ENCODE results near the gene PCNA. TPM values are rescaled to one million over a fixed set of nuclear protein-coding genes. Genes with fewer than 3 reads are reported as not detected.

The PCNA gene
- total RNA-seq (ENCODE audit: low replicate concordance), result 128 and 180 TPM in 2 replicates
- long read RNA-seq, transcript PCNA-201 (6 exons, 1,344 nt), result major isoform, 242 of 284 reads
- long read RNA-seq, transcript PCNA-202 (7 exons, 1,359 nt), result minor isoform, 30 of 284 reads
- long read RNA-seq, partial matches to known transcripts, result 3 of 284 reads
- long read RNA-seq, other reads (novel, unspliced or antisense), result 9 of 284 reads

DNA sequence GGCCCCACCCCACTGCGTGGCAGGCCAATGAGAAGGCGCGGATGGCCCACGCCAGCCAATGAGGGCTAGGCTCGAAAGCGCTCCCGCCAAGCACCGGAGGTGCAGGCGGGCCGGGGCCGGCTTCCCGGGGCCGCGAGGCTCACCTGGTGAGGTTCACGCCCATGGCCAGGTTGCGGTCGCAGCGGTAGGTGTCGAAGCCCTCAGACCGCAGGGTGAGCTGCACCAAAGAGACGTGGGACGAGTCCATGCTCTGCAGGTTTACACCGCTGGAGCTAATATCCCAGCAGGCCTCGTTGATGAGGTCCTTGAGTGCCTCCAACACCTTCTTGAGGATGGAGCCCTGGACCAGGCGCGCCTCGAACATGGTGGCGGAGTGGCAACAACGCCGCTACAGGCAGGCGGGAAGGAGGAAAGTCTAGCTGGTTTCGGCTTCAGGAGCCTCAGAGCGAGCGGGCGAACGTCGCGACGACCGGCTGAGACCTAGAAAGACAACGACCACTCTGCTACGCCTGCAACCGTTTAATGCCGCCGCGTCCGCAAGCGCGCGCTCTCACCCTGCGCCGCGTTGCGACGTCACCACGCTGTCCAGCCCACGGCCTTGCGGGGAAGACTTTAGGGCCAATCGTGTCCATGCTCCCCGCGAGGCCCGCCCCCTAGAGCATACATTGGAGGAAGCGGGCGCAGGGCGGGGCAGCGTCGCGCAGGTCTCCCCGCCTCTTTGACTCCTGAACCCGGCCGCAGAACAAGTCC lies at the start of gene PCNA:
PCNA (minus strand) TSS at position 524 of the 750 bp plus-strand sequence; CDS start at position 364, 160 bp downstream.
- Mint-ChIP-seq H3K9me3 (no peaks in the 10 kb centered on the region), H3K27me3 (no peaks in the 10 kb centered on the region), H3K36me3 (peaks cover 14% of the 10 kb centered on the region), H3K27ac (peak within 1 kb of the TSS; percentile 96), H3K4me1 (ENCODE audit: unreplicated experiment) (peaks cover 29% of the 10 kb centered on the region), H3K4me3 (peak within 1 kb of the TSS; percentile 96)
- TF ChIP-seq, protein P1, sequence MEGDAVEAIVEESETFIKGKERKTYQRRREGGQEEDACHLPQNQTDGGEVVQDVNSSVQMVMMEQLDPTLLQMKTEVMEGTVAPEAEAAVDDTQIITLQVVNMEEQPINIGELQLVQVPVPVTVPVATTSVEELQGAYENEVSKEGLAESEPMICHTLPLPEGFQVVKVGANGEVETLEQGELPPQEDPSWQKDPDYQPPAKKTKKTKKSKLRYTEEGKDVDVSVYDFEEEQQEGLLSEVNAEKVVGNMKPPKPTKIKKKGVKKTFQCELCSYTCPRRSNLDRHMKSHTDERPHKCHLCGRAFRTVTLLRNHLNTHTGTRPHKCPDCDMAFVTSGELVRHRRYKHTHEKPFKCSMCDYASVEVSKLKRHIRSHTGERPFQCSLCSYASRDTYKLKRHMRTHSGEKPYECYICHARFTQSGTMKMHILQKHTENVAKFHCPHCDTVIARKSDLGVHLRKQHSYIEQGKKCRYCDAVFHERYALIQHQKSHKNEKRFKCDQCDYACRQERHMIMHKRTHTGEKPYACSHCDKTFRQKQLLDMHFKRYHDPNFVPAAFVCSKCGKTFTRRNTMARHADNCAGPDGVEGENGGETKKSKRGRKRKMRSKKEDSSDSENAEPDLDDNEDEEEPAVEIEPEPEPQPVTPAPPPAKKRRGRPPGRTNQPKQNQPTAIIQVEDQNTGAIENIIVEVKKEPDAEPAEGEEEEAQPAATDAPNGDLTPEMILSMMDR (conservative IDR thresholded peaks at IDR 0.05), result no peak
- DNase-seq (ENCODE audit: extremely low spot score, unreplicated experiment), result peak; percentile 95

DNA sequence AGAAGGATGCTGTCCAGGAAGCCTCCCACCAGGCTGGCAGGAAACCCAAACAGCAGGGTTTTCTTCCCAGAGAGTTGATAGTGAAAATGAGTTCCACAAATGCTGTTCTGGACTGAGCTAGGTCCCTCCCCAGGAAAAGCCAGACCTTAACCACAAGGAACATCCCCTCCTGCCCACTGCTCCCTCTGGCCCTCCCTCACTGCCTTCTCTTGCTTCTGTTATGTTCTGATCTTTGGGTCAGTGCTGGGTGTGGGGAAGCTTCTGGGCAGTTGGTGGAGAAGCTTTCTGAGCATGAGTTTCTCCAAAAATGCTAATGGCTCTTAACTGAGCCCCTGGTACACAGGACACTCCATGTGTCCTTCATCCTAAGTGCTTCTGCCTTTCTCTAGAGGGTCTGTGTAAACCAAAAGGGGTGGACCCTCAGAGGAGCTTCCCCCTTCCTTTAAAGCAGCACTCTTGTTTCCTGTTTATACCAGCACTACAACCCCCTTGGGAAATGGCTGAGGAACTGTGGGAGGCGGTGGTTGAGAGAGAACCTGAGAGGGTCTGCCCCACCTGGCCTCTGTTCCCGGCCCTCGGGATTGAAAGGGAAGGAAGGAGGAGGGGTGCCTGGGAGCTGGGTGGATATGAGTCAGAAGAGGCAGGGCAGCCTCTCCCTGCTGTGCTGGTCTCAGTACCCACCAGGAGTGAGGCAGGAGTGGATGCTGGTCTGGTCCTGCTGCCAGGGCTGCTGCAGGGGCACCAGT lies 49.1 kb upstream of the PCNA start:
- TF ChIP-seq, protein P1 (conservative IDR thresholded peaks at IDR 0.05), result no peak
- Mint-ChIP-seq H3K36me3 (peaks cover 3% of the 10 kb centered on the region), H3K9me3 (no peaks in the 10 kb centered on the region), H3K4me1 (ENCODE audit: unreplicated experiment) (peaks cover 44% of the 10 kb centered on the region), H3K4me3 (no peak overlapping the region), H3K27ac (no peak overlapping the region), H3K27me3 (no peaks in the 10 kb centered on the region)
- no peak for DNase-seq (ENCODE audit: extremely low spot score, unreplicated experiment)

DNA sequence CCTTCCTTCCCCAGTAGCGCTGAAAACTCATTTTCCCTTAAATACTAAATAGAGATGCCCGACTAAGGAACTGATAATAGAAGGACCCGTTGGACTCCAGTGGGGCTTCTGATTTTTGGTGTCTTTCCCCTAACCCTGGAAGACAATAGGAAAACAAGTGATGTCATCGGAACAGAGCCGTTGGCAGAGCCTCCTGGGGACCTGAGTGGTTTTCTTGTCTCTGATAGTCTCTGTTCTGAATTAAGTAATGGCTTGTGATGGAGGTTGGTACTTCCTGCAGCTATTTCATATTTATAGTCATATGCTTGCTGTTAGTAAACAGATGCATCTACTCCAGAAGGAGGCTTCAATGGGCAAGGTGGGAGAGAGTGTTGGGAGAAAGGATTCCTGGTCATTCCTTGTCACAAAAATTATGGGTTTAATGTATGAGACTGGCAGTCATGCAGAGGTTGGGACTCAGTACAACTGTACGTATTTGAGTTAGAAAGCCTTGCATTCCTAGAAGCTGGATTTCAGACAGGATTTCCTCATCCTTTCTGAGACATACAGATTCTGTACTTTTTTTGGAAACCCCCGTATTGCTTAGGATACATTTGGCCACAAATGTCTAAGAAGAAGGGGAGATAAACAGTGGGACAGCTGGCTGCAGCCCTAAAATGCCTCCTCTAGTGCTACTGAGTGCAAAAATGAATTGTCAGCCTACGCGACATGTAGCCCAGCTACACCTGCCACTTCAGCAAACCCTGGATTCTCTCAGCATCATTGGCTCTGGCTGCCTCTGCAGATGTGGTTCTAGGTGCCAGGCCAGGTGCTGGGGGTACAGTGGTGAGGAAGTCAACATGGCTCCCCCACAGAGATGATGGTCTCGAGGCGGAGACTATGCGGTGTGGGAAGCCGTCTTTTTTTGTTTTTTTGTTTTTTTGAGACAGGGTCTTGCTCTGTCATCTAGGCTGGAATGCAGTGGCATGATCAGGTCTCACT lies 45.2 kb upstream of the PCNA start:
- peaks cover 3% of the 10 kb centered on the region for H3K36me3 Mint-ChIP-seq
- no peak overlapping the region for H3K27ac Mint-ChIP-seq
- H3K27me3 Mint-ChIP-seq, result no peaks in the 10 kb centered on the region
- no peaks in the 10 kb centered on the region for H3K9me3 Mint-ChIP-seq
- no peak overlapping the region for H3K4me3 Mint-ChIP-seq
- TF ChIP-seq, protein P1 (conservative IDR thresholded peaks at IDR 0.05), result peak; percentile 51
- H3K4me1 Mint-ChIP-seq (ENCODE audit: unreplicated experiment), result peaks cover 26% of the 10 kb centered on the region
- DNase-seq (ENCODE audit: extremely low spot score, unreplicated experiment), result no peak

DNA sequence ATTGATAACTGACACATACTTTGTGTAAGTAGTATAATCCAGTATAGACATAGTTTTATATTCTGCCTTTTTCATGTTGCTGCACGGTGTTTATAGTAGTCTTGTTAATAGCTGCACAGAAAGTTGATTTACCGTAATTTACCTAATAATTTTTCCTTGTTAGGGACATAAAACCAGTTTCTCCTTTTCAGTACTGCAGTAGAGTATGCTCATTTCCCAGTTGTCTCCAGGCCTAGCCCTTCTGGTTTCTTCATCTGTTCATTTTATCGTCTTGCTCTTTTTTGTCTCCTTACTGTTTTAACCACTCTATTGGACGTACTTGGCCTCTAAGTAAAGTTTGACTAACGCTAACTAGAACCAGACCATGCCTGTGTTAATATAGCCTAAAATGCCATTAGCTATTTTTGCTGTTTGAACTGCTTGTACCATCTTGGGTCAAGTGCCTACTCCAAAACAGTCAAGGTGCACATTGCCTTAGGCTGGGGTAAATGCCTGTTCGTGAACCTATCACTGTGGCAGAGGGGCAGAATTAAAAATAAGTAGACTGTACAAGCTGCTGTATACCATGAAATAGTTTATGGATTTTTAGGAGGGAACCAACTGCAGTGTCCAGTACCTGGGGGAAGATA lies 41.9 kb upstream of the PCNA start:
- H3K9me3 Mint-ChIP-seq, result no peaks in the 10 kb centered on the region
- H3K27me3 Mint-ChIP-seq, result no peaks in the 10 kb centered on the region
- TF ChIP-seq, protein P1 (conservative IDR thresholded peaks at IDR 0.05), result no peak
- H3K36me3 Mint-ChIP-seq, result no peaks in the 10 kb centered on the region
- no peak for DNase-seq (ENCODE audit: extremely low spot score, unreplicated experiment)
- peaks cover 9% of the 10 kb centered on the region for H3K4me1 Mint-ChIP-seq (ENCODE audit: unreplicated experiment)
- H3K27ac Mint-ChIP-seq, result no peak overlapping the region
- H3K4me3 Mint-ChIP-seq, result no peak overlapping the region
